SH-SY5Y (cell line): Measurements from ENCODE around the gene OR52M1.

ENCODE experiments used
- GATA2 ChIP-seq: IDR thresholded peaks from 2 replicates; pipeline ENCODE4 v1.6.1; 2011; ENCODE audit warnings: mild to moderate bottlenecking, low read depth, low read length
- GATA3 ChIP-seq: IDR thresholded peaks from 2 replicates; pipeline ENCODE4 v1.6.1; 2011; ENCODE audit warnings: low read depth, mild to moderate bottlenecking, low read length, moderate library complexity

DNA sequence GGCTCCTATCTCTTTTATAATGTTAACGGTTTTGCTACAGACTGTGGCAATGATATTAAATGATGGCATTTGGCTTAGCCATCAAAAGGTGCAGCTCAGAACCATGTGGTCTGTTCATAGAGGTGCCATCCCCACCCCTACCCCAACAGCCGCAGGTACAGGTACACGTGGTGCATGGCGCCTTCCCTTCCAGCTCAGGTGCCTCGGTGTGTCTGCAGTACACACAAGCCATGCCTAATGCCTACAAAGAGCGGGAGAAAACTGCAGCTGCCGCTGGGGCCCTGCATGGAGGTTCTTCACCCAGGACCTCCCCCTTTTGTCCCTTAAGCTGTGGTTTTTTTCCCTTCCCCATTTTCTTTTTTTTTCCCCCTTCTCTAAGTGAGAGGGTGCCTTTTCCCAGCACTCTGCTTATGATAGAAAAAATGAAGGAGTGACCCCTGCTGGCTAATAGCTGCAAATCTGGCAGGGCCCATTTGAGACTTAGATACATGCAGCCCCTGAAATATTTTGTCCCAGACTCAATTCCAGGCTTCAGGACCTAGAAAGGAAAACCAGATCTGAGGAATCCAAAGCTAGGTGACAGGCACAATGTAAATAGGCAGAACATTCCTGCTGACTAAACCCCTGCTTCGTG lies 6.5 kb downstream of the OR52M1 start:
- TF ChIP-seq GATA2, result no peak
- no peak for TF ChIP-seq GATA3
